A673 (cell line): ENCODE results near the gene FSIP1. TPM values are rescaled to one million over a fixed set of nuclear protein-coding genes. Genes with fewer than 3 reads are reported as not detected.

ENCODE experiments used
- BruUV-seq: library from RNA; stranded (reverse); fragments of 400-500 nt; replicated peaks from 2 replicates; lab custom pipeline; 2021; lab: Mats Ljungman, UMichigan
- CTCF ChIA-PET: fragments of 300-600 bp; sonication (Branson Sonifier 250); formaldehyde crosslinking; loops from one replicate; lab custom pipeline; 2022; ENCODE audit warnings: antibody characterized with exemption; lab: Charles Lee
- POLR2A ChIA-PET: fragments of 300-600 bp; sonication (Branson Sonifier 250); formaldehyde crosslinking; loops from one replicate; lab custom pipeline; 2022; ENCODE audit warnings: antibody characterized with exemption; ENCODE audit not compliant: low non-redundant PET; lab: Charles Lee
- DNase-seq: peaks from one replicate; pipeline ENCODE4 v3.0.0-alpha.2; 2015; ENCODE audit warnings: low spot score
- H3K27ac ChIP-seq: fragments of 200-600 bp; sonication (generic); 2 replicates; pipeline ENCODE4 v1.5.1; 2016; ENCODE audit warnings: mixed run types, low read depth, mild to moderate bottlenecking, mixed read lengths, antibody characterized with exemption, low read length; ENCODE audit not compliant: poor library complexity, severe bottlenecking
- H3K27me3 ChIP-seq: fragments of 200-600 bp; sonication (generic); replicated peaks from 2 replicates; pipeline ENCODE4 v1.6.1; 2017; ENCODE audit warnings: mixed run types, low read depth, mild to moderate bottlenecking, mixed read lengths, antibody characterized with exemption, low read length; ENCODE audit not compliant: insufficient read depth, poor library complexity
- H3K36me3 ChIP-seq: fragments of 200-600 bp; sonication (generic); 2 replicates; pipeline ENCODE4 v1.6.1; 2016; ENCODE audit warnings: mixed run types, mild to moderate bottlenecking, mixed read lengths, antibody characterized with exemption, low read length; ENCODE audit not compliant: insufficient read depth, poor library complexity, severe bottlenecking
- H3K4me1 ChIP-seq: fragments of 200-600 bp; sonication (generic); 2 replicates; pipeline ENCODE4 v1.6.1; 2017; ENCODE audit warnings: mixed run types, mild to moderate bottlenecking, mixed read lengths, antibody characterized with exemption, low read length; ENCODE audit not compliant: insufficient read depth, poor library complexity, severe bottlenecking
- H3K4me3 ChIP-seq: fragments of 200-600 bp; sonication (generic); 2 replicates; pipeline ENCODE4 v1.5.1; 2016; ENCODE audit warnings: low read depth, mixed run types, mild to moderate bottlenecking, mixed read lengths, low read length; ENCODE audit not compliant: poor library complexity, severe bottlenecking
- H3K9me3 ChIP-seq: fragments of 200-600 bp; sonication (generic); 2 replicates; pipeline ENCODE4 v1.6.1; 2016; ENCODE audit warnings: mixed run types, low read depth, mild to moderate bottlenecking, mixed read lengths, antibody characterized with exemption, low read length; ENCODE audit not compliant: poor library complexity, severe bottlenecking
- EZH2 ChIP-seq: fragments of 200-600 bp; sonication (generic); IDR thresholded peaks from 2 replicates; pipeline ENCODE4 v1.6.1; 2017; ENCODE audit warnings: borderline replicate concordance, low read depth, mild to moderate bottlenecking, mixed read lengths, antibody characterized with exemption, low read length; ENCODE audit not compliant: poor library complexity, severe bottlenecking
- intact Hi-C: fragments of 100-400 bp; cut with micrococcal nuclease; formaldehyde crosslinking; loops from one replicate; pipeline ENCODE4 v1.10.0; 2022; ENCODE audit not compliant: unreplicated experiment
- total RNA-seq: library from RNA; stranded (reverse); gene quantifications from 2 replicates; pipeline ENCODE4 v1.2.3, GENCODE V29; 2021
- TF ChIP-seq, protein P1 (sequence below): fragments of 300-800, 200-600 bp; sonication (generic); conservative IDR thresholded peaks from 2 replicates; pipeline ENCODE4 v1.5.1; 2017; ENCODE audit warnings: low read depth, mild to moderate bottlenecking, antibody characterized with exemption, low read length, moderate library complexity, mixed read lengths

FSIP1 gene
- total RNA-seq, 1 experiment from 2014 or later = 0.37 TPM

DNA sequence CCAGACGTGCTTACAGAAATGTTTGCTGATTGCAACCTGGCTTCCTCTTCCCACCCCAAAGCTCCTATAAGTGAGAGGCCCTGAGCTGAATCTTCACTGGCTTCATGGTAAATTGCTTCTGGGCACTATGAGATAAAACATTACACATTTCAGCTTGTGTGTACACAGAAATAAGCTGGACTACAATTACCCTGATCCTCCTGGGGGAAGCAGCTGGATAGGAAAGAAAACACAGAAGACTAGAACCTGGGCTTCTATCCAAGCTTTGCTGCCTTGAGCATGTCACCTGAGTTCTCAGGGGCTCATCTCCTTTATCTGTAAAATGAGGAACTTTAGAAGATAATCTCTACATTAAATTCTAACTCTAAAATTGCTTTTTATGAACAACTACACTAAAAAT lies 161.4 kb downstream of the FSIP1 start:
- CTCF ChIA-PET = no interaction called here
- no TSS peak for BruUV-seq

DNA sequence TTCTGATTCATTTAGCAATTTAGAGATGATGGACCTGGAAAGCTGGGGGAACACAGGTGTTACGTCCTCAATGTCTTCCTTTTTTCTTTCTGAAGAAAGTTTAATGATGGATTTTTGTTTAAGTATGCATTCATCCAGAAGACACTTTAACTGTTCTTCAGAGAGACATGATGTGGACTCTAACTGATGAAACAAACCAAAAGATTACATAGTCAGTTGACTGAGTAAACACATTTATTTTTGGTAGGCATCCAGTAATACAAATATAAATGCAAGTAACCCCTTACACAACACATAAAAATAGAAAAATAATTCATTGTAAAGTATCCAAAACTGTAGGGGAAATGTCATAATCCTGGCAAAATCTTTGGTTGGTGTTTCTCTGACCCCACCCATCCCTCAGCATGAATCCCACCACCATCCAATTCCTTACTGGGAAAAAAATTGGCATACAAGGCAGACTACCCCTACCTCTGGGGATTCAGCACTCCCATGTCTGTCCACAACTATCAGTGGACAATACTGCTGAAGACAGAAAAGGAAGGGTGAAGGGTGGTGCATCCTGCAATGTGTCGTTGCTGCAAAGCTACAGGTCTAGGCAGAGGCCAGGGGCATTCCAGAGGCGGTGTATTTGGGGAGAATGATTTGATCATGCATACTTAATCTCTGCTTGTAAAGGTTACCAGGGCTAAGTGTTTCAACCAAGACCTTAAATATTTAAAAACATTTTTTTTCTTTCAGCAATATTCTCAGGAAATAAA lies 164.4 kb downstream of the FSIP1 start:
- CTCF ChIA-PET = no interaction called here
- intact Hi-C loops = no loop called here

More for the DNA sequence above, 161.4 kb downstream of the FSIP1 start:
- no peaks in the 10 kb centered on the region for H3K36me3 ChIP-seq
- no peak overlapping the region for H3K4me3 ChIP-seq
- H3K27ac ChIP-seq = no peak overlapping the region
- H3K4me1 ChIP-seq = no peaks in the 10 kb centered on the region
- POLR2A ChIA-PET = no interaction called here
- H3K27me3 ChIP-seq = no peaks in the 10 kb centered on the region
- no peaks in the 10 kb centered on the region for H3K9me3 ChIP-seq
- TF ChIP-seq, protein P1, sequence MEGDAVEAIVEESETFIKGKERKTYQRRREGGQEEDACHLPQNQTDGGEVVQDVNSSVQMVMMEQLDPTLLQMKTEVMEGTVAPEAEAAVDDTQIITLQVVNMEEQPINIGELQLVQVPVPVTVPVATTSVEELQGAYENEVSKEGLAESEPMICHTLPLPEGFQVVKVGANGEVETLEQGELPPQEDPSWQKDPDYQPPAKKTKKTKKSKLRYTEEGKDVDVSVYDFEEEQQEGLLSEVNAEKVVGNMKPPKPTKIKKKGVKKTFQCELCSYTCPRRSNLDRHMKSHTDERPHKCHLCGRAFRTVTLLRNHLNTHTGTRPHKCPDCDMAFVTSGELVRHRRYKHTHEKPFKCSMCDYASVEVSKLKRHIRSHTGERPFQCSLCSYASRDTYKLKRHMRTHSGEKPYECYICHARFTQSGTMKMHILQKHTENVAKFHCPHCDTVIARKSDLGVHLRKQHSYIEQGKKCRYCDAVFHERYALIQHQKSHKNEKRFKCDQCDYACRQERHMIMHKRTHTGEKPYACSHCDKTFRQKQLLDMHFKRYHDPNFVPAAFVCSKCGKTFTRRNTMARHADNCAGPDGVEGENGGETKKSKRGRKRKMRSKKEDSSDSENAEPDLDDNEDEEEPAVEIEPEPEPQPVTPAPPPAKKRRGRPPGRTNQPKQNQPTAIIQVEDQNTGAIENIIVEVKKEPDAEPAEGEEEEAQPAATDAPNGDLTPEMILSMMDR = no peak
- TF ChIP-seq EZH2 = no peak
- no peak for DNase-seq
- intact Hi-C loops = no loop called here

DNA sequence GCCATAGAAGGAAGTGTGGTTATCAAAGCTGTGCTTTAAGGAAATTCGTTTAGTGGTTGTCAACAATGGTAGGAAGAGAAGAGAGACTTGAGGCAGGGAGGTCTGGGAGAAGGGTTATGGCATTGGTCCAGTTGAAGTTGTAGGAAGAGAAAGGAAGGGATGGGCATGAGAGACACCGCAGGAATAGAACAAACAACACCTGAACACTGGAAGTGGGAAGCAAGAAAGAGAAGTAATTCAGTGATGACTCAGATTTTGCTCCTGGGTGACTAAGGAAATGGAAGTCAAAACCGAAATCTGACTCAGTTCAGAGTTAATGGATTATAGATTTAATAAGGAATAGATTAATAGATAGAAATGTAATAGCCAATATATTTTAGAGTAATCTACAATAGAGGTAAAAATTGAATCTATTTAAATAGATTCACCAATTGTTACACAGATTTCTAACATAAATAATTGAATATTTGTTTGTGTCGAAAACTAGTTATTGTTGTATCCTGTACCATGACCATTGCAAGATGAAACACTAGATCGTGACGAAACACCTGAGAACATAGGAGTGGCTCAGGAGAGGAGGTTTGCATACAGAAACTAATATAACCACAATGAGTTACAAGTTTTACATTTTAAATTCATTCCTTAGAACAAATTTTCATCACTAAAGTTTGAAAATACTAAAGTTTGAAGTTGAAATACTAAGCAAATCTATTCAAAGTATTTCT lies 165.7 kb downstream of the FSIP1 start:
- BruUV-seq = no TSS peak
- ChIA-PET POLR2A (no interaction called here), CTCF (no interaction called here)
- Histone ChIP-seq H3K27ac (no peak overlapping the region), H3K27me3 (no peaks in the 10 kb centered on the region), H3K9me3 (no peaks in the 10 kb centered on the region), H3K4me1 (no peaks in the 10 kb centered on the region), H3K36me3 (no peaks in the 10 kb centered on the region), H3K4me3 (no peak overlapping the region)
- intact Hi-C loops = no loop called here
- TF ChIP-seq, protein P1 = no peak
- TF ChIP-seq EZH2 = no peak
- no peak for DNase-seq

More for the DNA sequence above, 164.4 kb downstream of the FSIP1 start:
- no peak overlapping the region for H3K4me3 ChIP-seq
- H3K9me3 ChIP-seq = no peaks in the 10 kb centered on the region
- POLR2A ChIA-PET = no interaction called here
- H3K27me3 ChIP-seq = no peaks in the 10 kb centered on the region
- no peaks in the 10 kb centered on the region for H3K4me1 ChIP-seq
- H3K36me3 ChIP-seq = no peaks in the 10 kb centered on the region
- no peak for DNase-seq
- BruUV-seq = no TSS peak
- TF ChIP-seq, protein P1 = no peak
- no peak for TF ChIP-seq EZH2
- H3K27ac ChIP-seq = no peak overlapping the region
